Right lung (tissue), 10 donors: ENCODE results near the gene F10. TPM values are rescaled to one million over a fixed set of nuclear protein-coding genes. Genes with fewer than 3 reads are reported as not detected.
A peak's percentile ranks its signal among the peaks of the same experiment; 100 is the strongest.
"Not testable (repeated sequence)": the region's sequence is repeated elsewhere in the genome, so short reads cannot be mapped to it uniquely, and the experiment has no call there.

Experiments
- DNase-seq, 2 donors: peaks; one replicate each; pipeline ENCODE4 v3.0.0-alpha.2; 2013
- long read RNA-seq, 8 donors: transcript quantifications; one replicate each; lab custom pipeline, GENCODE V29; 2026
- polyA plus RNA-seq, 5 donors: library from polyadenylated mRNA; unstranded; fragments of 120-200 nt; gene quantifications; one replicate each; pipeline versions ENCODE4 v1.2.1 to v1.2.3, GENCODE V29; 2013; ENCODE audit warnings: inconsistent platforms in 1 of 5, low replicate concordance in 1 of 5; ENCODE audit not compliant: insufficient read length in 5 of 5, insufficient read depth in 1 of 5

The F10 gene
- 10 to 100 TPM; 13.9 to 20.4 (median 14.5) TPM for polyA plus RNA-seq
- long read RNA-seq, donor 1, partial matches to known transcripts, result 10 of 13 reads
- long read RNA-seq, donor 1, other reads (novel, unspliced or antisense), result 0 of 13 reads
- long read RNA-seq, donor 2, partial matches to known transcripts, result 5 of 7 reads
- long read RNA-seq, donor 2, other reads (novel, unspliced or antisense), result 0 of 7 reads
- long read RNA-seq, donor 3, partial matches to known transcripts, result 0 of 4 reads
- long read RNA-seq, donor 3, other reads (novel, unspliced or antisense), result 0 of 4 reads
- long read RNA-seq, donor 4, partial matches to known transcripts, result 0 of 2 reads
- long read RNA-seq, donor 4, other reads (novel, unspliced or antisense), result 0 of 2 reads
- long read RNA-seq, donor 5, partial matches to known transcripts, result 0 of 3 reads
- long read RNA-seq, donor 5, other reads (novel, unspliced or antisense), result 0 of 3 reads
- long read RNA-seq, donor 6, partial matches to known transcripts, result 0 of 3 reads
- long read RNA-seq, donor 6, other reads (novel, unspliced or antisense), result 0 of 3 reads
- long read RNA-seq, donor 7, partial matches to known transcripts, result 0 of 4 reads
- long read RNA-seq, donor 7, other reads (novel, unspliced or antisense), result 0 of 4 reads
- long read RNA-seq, donor 8, partial matches to known transcripts, result 0 of 2 reads
- long read RNA-seq, donor 8, other reads (novel, unspliced or antisense), result 0 of 2 reads

GRCh38 chr13:113122550-113123225, at the start of gene F10:
F10 (plus strand) TSS chr13:113122799; CDS start chr13:113122856, 57 bp downstream.
- DNase-seq, result peak; percentile 56 to 63

GRCh38 chr13:113073942-113074341, 48.7 kb upstream of the F10 start:
- DNase-seq, result no peak

- DNase-seq, result no peak
These were observed 48.2 kb upstream of the F10 start for GRCh38 chr13:113074401-113074800.

- no peak for DNase-seq
These were observed 47.7 kb upstream of the F10 start for GRCh38 chr13:113074876-113075275.

- no peak for DNase-seq
These were observed 46.9 kb upstream of the F10 start for GRCh38 chr13:113075711-113076110.

GRCh38 chr13:113076681-113077401, 45.8 kb upstream of the F10 start:
- no peak for DNase-seq

GRCh38 chr13:113077566-113077952, 45.0 kb upstream of the F10 start:
- DNase-seq, result no peak

GRCh38 chr13:113077953-113078901, 44.4 kb upstream of the F10 start:
- no peak for DNase-seq

GRCh38 chr13:113078902-113079780, 43.5 kb upstream of the F10 start:
- no peak for DNase-seq

GRCh38 chr13:113079781-113080080, 42.9 kb upstream of the F10 start:
- DNase-seq, result not testable (repeated sequence)

GRCh38 chr13:113080361-113080831, 42.2 kb upstream of the F10 start:
- DNase-seq, result no peak

- no peak for DNase-seq
These were observed 41.6 kb upstream of the F10 start for GRCh38 chr13:113080901-113081521.

- no peak for DNase-seq
These were observed 40.2 kb upstream of the F10 start for GRCh38 chr13:113082198-113083021.

GRCh38 chr13:113083022-113083373, 39.6 kb upstream of the F10 start:
- DNase-seq, result no peak

- peak; percentile 55 to 58 for DNase-seq
These were observed 39.1 kb upstream of the F10 start for GRCh38 chr13:113083402-113084061.

- no peak for DNase-seq
These were observed 38.3 kb upstream of the F10 start for GRCh38 chr13:113084094-113084942.
